ENCODE data around the gene KCNQ1OT1. TPM values are rescaled to one million over a fixed set of nuclear protein-coding genes. Genes with fewer than 3 reads are reported as not detected.

The KCNQ1OT1 gene
- total and polyA plus RNA-seq, 3 experiments from 2014 or later = 0.08 to 0.20 (median 0.20) TPM

- DNase-seq = no peak
- Mint-ChIP-seq H3K27me3 (peaks cover 0 to 2% of the 10 kb centered on the region in 2 donors), H3K9me3 (peaks cover 1 to 9% (median 2%) of the 10 kb centered on the region in 5 donors), H3K4me3 (no peak overlapping the region), H3K4me1 (no peaks in the 10 kb centered on the region), H3K36me3 (peaks cover 0 to 4% (median 0%) of the 10 kb centered on the region in 3 donors), H3K27ac (no peak overlapping the region)
- no peaks in the 10 kb centered on the region for H3K9me3 ChIP-seq (ENCODE audit: low read length)
- ChIA-PET CTCF (no interaction called here), POLR2A (no interaction called here)
- H3K27ac ChIP-seq (ENCODE audit: low read depth, low read length) = no peak overlapping the region
- no peaks in the 10 kb centered on the region for H3K36me3 ChIP-seq (ENCODE audit: insufficient read depth, low read length)
- no peaks in the 10 kb centered on the region for H3K4me1 ChIP-seq (ENCODE audit: insufficient read depth, low read length)
- no peak overlapping the region for H3K4me3 ChIP-seq (ENCODE audit: low read length)
- no peaks in the 10 kb centered on the region for H3K27me3 ChIP-seq (ENCODE audit: insufficient read depth, low read length, poor library complexity, severe bottlenecking)
These were observed 11.4 kb upstream of the KCNQ1OT1 start for GRCh38 chr11:2711161-2711560.

- H3K27ac ChIP-seq (ENCODE audit: low read depth, low read length) = no peak overlapping the region
- H3K27me3 ChIP-seq (ENCODE audit: insufficient read depth, low read length, poor library complexity, severe bottlenecking) = no peaks in the 10 kb centered on the region
- H3K4me3 ChIP-seq (ENCODE audit: low read length) = no peak overlapping the region
- Mint-ChIP-seq H3K36me3 (peaks cover 0 to 8% (median 0%) of the 10 kb centered on the region in 3 donors), H3K27me3 (peaks cover 0 to under 1% of the 10 kb centered on the region in 2 donors), H3K4me1 (no peaks in the 10 kb centered on the region), H3K4me3 (no peak overlapping the region), H3K9me3 (peaks cover 1 to 9% (median 5%) of the 10 kb centered on the region in 5 donors), H3K27ac (no peak overlapping the region)
- ChIA-PET CTCF (no interaction called here), POLR2A (no interaction called here)
- no peaks in the 10 kb centered on the region for H3K4me1 ChIP-seq (ENCODE audit: insufficient read depth, low read length)
- no peaks in the 10 kb centered on the region for H3K36me3 ChIP-seq (ENCODE audit: insufficient read depth, low read length)
- no peaks in the 10 kb centered on the region for H3K9me3 ChIP-seq (ENCODE audit: low read length)
- DNase-seq = no peak
These were observed 9.6 kb upstream of the KCNQ1OT1 start for GRCh38 chr11:2709429-2709828.

DNA sequence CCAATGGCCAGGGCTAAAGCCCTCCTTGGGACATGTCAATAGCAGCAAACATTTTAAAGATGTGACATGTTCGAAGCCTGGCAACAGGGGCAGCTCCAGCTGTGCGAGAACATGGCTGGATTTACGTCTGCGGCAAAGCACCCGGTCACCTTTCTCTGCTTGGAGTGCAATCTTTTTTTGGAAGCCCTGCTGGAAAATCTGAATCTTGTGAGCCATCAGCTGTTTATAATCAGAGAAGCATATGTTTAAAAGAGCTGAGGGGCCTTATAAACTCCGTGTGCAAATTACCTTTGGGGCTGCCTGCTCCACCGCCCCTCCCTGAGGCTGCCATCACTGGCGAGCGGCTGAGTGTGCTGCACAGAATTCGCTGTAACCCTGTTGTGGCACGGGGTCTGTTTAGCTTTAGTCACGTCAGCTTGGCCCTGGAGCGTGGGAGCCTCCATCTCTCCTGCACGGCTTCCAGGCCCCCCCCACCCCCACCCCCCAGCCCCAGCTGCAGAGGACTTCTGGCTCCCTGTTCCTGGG lies 9.0 kb upstream of the KCNQ1OT1 start:
- CTCF ChIA-PET = no interaction called here
- Histone ChIP-seq H3K27me3 (ENCODE audit: insufficient read depth, low read length, poor library complexity, severe bottlenecking) (no peaks in the 10 kb centered on the region), H3K4me3 (ENCODE audit: low read length) (no peak overlapping the region), H3K27ac (ENCODE audit: low read depth, low read length) (no peak overlapping the region), H3K36me3 (ENCODE audit: insufficient read depth, low read length) (no peaks in the 10 kb centered on the region), H3K4me1 (ENCODE audit: insufficient read depth, low read length) (no peaks in the 10 kb centered on the region), H3K9me3 (ENCODE audit: low read length) (no peaks in the 10 kb centered on the region)
- Mint-ChIP-seq H3K9me3 (peaks cover 1 to 9% (median 5%) of the 10 kb centered on the region in 5 donors), H3K27ac (no peak overlapping the region), H3K36me3 (peaks cover 0 to 8% (median 0%) of the 10 kb centered on the region in 3 donors), H3K27me3 (peaks cover 0 to 2% of the 10 kb centered on the region in 2 donors), H3K4me1 (no peaks in the 10 kb centered on the region), H3K4me3 (no peak overlapping the region)
- POLR2A ChIA-PET = no interaction called here
- DNase-seq = no peak

GRCh38 chr11:2708151-2708581 lies 8.4 kb upstream of the KCNQ1OT1 start:
- H3K4me3 ChIP-seq (ENCODE audit: low read length) = no peak overlapping the region
- Mint-ChIP-seq H3K27me3 (peaks cover 0 to 2% of the 10 kb centered on the region in 2 donors), H3K4me3 (no peak overlapping the region), H3K9me3 (peaks cover 1 to 9% (median 5%) of the 10 kb centered on the region in 5 donors), H3K4me1 (no peaks in the 10 kb centered on the region), H3K36me3 (peaks cover 0 to 8% (median 0%) of the 10 kb centered on the region in 3 donors), H3K27ac (peak overlapping the region in 1 of 8 donors; percentile 32)
- ChIA-PET POLR2A (no interaction called here), CTCF (no interaction called here)
- no peaks in the 10 kb centered on the region for H3K36me3 ChIP-seq (ENCODE audit: insufficient read depth, low read length)
- no peaks in the 10 kb centered on the region for H3K27me3 ChIP-seq (ENCODE audit: insufficient read depth, low read length, poor library complexity, severe bottlenecking)
- no peaks in the 10 kb centered on the region for H3K9me3 ChIP-seq (ENCODE audit: low read length)
- DNase-seq = no peak
- no peak overlapping the region for H3K27ac ChIP-seq (ENCODE audit: low read depth, low read length)
- no peaks in the 10 kb centered on the region for H3K4me1 ChIP-seq (ENCODE audit: insufficient read depth, low read length)

DNA sequence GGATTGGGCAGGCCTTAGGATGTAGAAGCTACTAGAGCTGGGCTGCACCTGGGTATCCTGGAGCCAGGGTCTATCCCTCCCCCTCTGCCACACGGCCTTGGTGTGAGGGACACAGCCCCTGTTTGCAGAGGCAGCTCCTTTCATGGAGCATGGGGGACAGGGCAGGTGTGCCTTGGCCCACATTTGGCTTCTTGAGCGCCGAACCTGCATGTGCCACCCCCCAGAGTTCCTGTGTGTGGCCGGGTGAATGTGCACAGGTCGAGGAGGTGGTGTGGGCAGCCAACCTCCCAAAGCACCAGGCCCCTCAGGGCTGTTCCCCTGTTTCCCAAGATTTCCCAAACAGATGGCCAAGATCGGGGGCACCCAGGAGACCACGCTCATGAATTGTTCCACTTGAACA lies 7.9 kb upstream of the KCNQ1OT1 start:
- DNase-seq = no peak
- no peaks in the 10 kb centered on the region for H3K4me1 ChIP-seq (ENCODE audit: insufficient read depth, low read length)
- H3K27ac ChIP-seq (ENCODE audit: low read depth, low read length) = no peak overlapping the region
- no peak overlapping the region for H3K4me3 ChIP-seq (ENCODE audit: low read length)
- ChIA-PET POLR2A (no interaction called here), CTCF (no interaction called here)
- Mint-ChIP-seq H3K27ac (peak overlapping the region in 1 of 8 donors; percentile 47), H3K36me3 (peaks cover 0 to 8% (median 0%) of the 10 kb centered on the region in 3 donors), H3K4me3 (no peak overlapping the region), H3K9me3 (peaks cover 1 to 9% (median 5%) of the 10 kb centered on the region in 5 donors), H3K4me1 (no peaks in the 10 kb centered on the region), H3K27me3 (peaks cover 0 to 2% of the 10 kb centered on the region in 2 donors)
- no peaks in the 10 kb centered on the region for H3K36me3 ChIP-seq (ENCODE audit: insufficient read depth, low read length)
- no peaks in the 10 kb centered on the region for H3K27me3 ChIP-seq (ENCODE audit: insufficient read depth, low read length, poor library complexity, severe bottlenecking)
- no peaks in the 10 kb centered on the region for H3K9me3 ChIP-seq (ENCODE audit: low read length)

- no peak overlapping the region for H3K4me3 ChIP-seq (ENCODE audit: low read length)
- Mint-ChIP-seq H3K27me3 (peaks cover 0 to 2% of the 10 kb centered on the region in 2 donors), H3K9me3 (peaks cover 1 to 9% (median 2%) of the 10 kb centered on the region in 5 donors), H3K27ac (no peak overlapping the region), H3K4me1 (no peaks in the 10 kb centered on the region), H3K36me3 (peaks cover 0 to 8% (median 0%) of the 10 kb centered on the region in 3 donors), H3K4me3 (no peak overlapping the region)
- DNase-seq = no peak
- no peaks in the 10 kb centered on the region for H3K9me3 ChIP-seq (ENCODE audit: low read length)
- H3K4me1 ChIP-seq (ENCODE audit: insufficient read depth, low read length) = no peaks in the 10 kb centered on the region
- POLR2A ChIA-PET = no interaction called here
- H3K27ac ChIP-seq (ENCODE audit: low read depth, low read length) = no peak overlapping the region
- no peaks in the 10 kb centered on the region for H3K36me3 ChIP-seq (ENCODE audit: insufficient read depth, low read length)
- no peaks in the 10 kb centered on the region for H3K27me3 ChIP-seq (ENCODE audit: insufficient read depth, low read length, poor library complexity, severe bottlenecking)
- CTCF ChIA-PET = no interaction called here
These were observed 6.5 kb upstream of the KCNQ1OT1 start for GRCh38 chr11:2706321-2706720.

DNA sequence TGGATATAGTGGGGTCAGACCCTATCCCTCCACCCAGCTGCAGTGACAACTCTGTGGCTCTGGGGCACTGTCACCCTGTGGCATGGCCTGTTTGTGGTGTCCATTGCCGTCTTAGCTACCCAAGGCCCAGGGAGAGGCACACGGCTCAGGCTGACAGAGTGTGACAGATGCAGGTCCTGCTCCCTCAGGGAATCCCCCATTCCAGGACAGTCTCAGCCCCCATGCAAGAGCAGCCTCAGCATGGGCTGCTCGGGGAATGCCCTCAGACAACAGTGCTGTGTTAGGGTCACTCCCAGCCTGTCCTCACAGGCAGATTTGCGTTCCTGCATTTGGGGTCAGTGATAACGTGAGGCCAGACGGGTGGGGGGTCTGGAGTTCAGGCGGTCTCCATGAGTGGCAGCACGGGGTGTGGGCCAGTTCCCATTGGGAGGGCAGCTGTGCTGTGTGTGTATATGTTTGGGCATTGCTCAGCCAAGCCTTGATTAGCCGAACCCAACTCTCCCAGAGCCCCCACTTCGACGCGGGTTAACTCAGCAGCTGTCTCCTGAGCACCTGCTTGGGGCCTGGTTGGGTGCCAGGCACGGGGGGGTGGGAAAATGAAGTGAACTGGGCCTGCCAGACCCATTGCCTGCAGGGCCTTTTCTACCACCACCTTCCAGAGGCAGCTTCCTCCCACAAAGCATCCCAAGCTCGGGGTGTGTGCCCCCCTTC lies 5.3 kb upstream of the KCNQ1OT1 start:
- DNase-seq = peak in 1 of 5 donors; percentile 30
- Histone ChIP-seq H3K4me3 (ENCODE audit: low read length) (no peak overlapping the region), H3K36me3 (ENCODE audit: insufficient read depth, low read length) (no peaks in the 10 kb centered on the region), H3K9me3 (ENCODE audit: low read length) (no peaks in the 10 kb centered on the region), H3K27ac (ENCODE audit: low read depth, low read length) (no peak overlapping the region), H3K27me3 (ENCODE audit: insufficient read depth, low read length, poor library complexity, severe bottlenecking) (no peaks in the 10 kb centered on the region), H3K4me1 (ENCODE audit: insufficient read depth, low read length) (no peaks in the 10 kb centered on the region)
- ChIA-PET POLR2A (no interaction called here), CTCF (no interaction called here)
- H3K27me3 Mint-ChIP-seq = peaks cover 0 to 2% of the 10 kb centered on the region in 2 donors
- no peaks in the 10 kb centered on the region for H3K4me1 Mint-ChIP-seq
- H3K36me3 Mint-ChIP-seq = peaks cover 0 to 5% (median 0%) of the 10 kb centered on the region in 3 donors
- H3K4me3 Mint-ChIP-seq = no peak overlapping the region
- no peak overlapping the region for H3K27ac Mint-ChIP-seq
- H3K9me3 Mint-ChIP-seq = peaks cover 0 to 5% (median 0%) of the 10 kb centered on the region in 5 donors

DNA sequence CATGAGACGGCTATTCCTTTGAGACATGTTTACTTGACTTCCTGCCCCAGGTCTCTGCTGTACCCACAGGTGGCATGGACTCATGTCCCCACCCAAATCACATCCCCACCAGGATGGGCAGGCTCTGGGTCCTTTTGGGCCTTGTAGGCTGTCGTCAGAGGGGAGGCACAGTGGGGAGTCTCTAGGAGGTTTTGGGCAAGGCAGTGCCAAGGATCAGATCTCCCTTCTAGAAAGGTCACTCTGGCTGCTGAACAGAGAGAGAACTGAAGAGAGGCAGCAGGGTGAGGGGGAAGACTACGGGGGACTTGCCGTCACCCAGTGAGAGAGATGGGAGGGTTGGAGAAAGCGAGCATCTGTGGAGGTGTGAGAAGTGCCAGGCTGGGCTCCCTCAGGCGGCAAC lies 4.6 kb upstream of the KCNQ1OT1 start:
- POLR2A ChIA-PET = no interaction called here
- no peak for DNase-seq
- peaks cover 0 to 5% (median 0%) of the 10 kb centered on the region in 3 donors for H3K36me3 Mint-ChIP-seq
- Histone ChIP-seq H3K4me1 (ENCODE audit: insufficient read depth, low read length) (no peaks in the 10 kb centered on the region), H3K9me3 (ENCODE audit: low read length) (no peaks in the 10 kb centered on the region), H3K27me3 (ENCODE audit: insufficient read depth, low read length, poor library complexity, severe bottlenecking) (no peaks in the 10 kb centered on the region), H3K4me3 (ENCODE audit: low read length) (no peak overlapping the region), H3K36me3 (ENCODE audit: insufficient read depth, low read length) (no peaks in the 10 kb centered on the region), H3K27ac (ENCODE audit: low read depth, low read length) (no peak overlapping the region)
- no peak overlapping the region for H3K4me3 Mint-ChIP-seq
- peak overlapping the region in 2 of 8 donors; percentile 43 to 74 for H3K27ac Mint-ChIP-seq
- H3K4me1 Mint-ChIP-seq = no peaks in the 10 kb centered on the region
- CTCF ChIA-PET = no interaction called here
- peaks cover 0 to 2% of the 10 kb centered on the region in 2 donors for H3K27me3 Mint-ChIP-seq
- H3K9me3 Mint-ChIP-seq = peaks cover 0 to 2% (median 0%) of the 10 kb centered on the region in 5 donors

Data from CD8-positive, alpha-beta memory T cell (primary cell).